ENCODE data around the gene PRKG1.
"Not testable (repeated sequence)": the region's sequence is repeated elsewhere in the genome, so short reads cannot be mapped to it uniquely, and the experiment has no call there.

Gene PRKG1

GRCh38 chr10:51321980-51322379, 247.7 kb downstream of the PRKG1 start:
- H3K27ac ChIP-seq: no peak overlapping the region
- TF ChIP-seq ZFX (IDR thresholded peaks at IDR 0.05; ENCODE audit: borderline replicate concordance) (no peak), CTCF (IDR thresholded peaks at IDR 0.05) (no peak)

- TF ChIP-seq ZFX (IDR thresholded peaks at IDR 0.05; ENCODE audit: borderline replicate concordance): no peak
- no peak for TF ChIP-seq CTCF (IDR thresholded peaks at IDR 0.05)
- no peak overlapping the region for H3K27ac ChIP-seq
Observed at GRCh38 chr10:51325649-51326048, 251.4 kb downstream of the PRKG1 start.

GRCh38 chr10:51326174-51326573, 251.9 kb downstream of the PRKG1 start:
- no peak for TF ChIP-seq CTCF (IDR thresholded peaks at IDR 0.05)
- TF ChIP-seq ZFX (IDR thresholded peaks at IDR 0.05; ENCODE audit: borderline replicate concordance): no peak
- H3K27ac ChIP-seq: no peak overlapping the region

- no peak for TF ChIP-seq ZFX (IDR thresholded peaks at IDR 0.05; ENCODE audit: borderline replicate concordance)
- no peak for TF ChIP-seq CTCF (IDR thresholded peaks at IDR 0.05)
- H3K27ac ChIP-seq: no peak overlapping the region
Observed at GRCh38 chr10:51327432-51327831, 253.1 kb downstream of the PRKG1 start.

GRCh38 chr10:51340366-51340765, 266.1 kb downstream of the PRKG1 start:
- TF ChIP-seq CTCF (IDR thresholded peaks at IDR 0.05): no peak

GRCh38 chr10:51340845-51341610, 266.7 kb downstream of the PRKG1 start:
- H3K27ac ChIP-seq: no peak overlapping the region
- no peak for TF ChIP-seq CTCF (IDR thresholded peaks at IDR 0.05)
- no peak for TF ChIP-seq ZFX (IDR thresholded peaks at IDR 0.05; ENCODE audit: borderline replicate concordance)

More at GRCh38 chr10:51340366-51340765, 266.1 kb downstream of the PRKG1 start:
- no peak overlapping the region for H3K27ac ChIP-seq

GRCh38 chr10:51341745-51342144, 267.5 kb downstream of the PRKG1 start:
- H3K27ac ChIP-seq: not testable (repeated sequence)

- no peak overlapping the region for H3K27ac ChIP-seq
- TF ChIP-seq ZFX (IDR thresholded peaks at IDR 0.05; ENCODE audit: borderline replicate concordance) (no peak), CTCF (IDR thresholded peaks at IDR 0.05) (no peak)
Observed at GRCh38 chr10:51342381-51342780, 268.1 kb downstream of the PRKG1 start.
